Germinal center (tissue), 1 donor: ENCODE measurements around the gene CDK19.

Experiments
- DNase-seq: peaks from one replicate; pipeline ENCODE4 v3.0.0; 2012; ENCODE audit warnings: mixed read lengths, low spot score

Gene CDK19

GRCh38 chr6:110660066-110660655, 155.1 kb downstream of the CDK19 start:
- no peak for DNase-seq

GRCh38 chr6:110658631-110659211, 156.5 kb downstream of the CDK19 start:
- no peak for DNase-seq

GRCh38 chr6:110656492-110656891, 158.8 kb downstream of the CDK19 start:
- no peak for DNase-seq

GRCh38 chr6:110655821-110656220, 159.4 kb downstream of the CDK19 start:
- DNase-seq = no peak

- no peak for DNase-seq
These were observed 161.0 kb downstream of the CDK19 start for GRCh38 chr6:110654096-110654820.

- no peak for DNase-seq
These were observed 161.9 kb downstream of the CDK19 start for GRCh38 chr6:110653381-110653780.

GRCh38 chr6:110652520-110652919, 162.7 kb downstream of the CDK19 start:
- DNase-seq = no peak

GRCh38 chr6:110650755-110651154, 164.5 kb downstream of the CDK19 start:
- DNase-seq = no peak

GRCh38 chr6:110649704-110650103, 165.6 kb downstream of the CDK19 start:
- DNase-seq = no peak

GRCh38 chr6:110646951-110647910, 168.0 kb downstream of the CDK19 start:
- no peak for DNase-seq

- no peak for DNase-seq
These were observed 168.9 kb downstream of the CDK19 start for GRCh38 chr6:110646419-110646698.

GRCh38 chr6:110645685-110646418, 169.4 kb downstream of the CDK19 start:
- no peak for DNase-seq

- DNase-seq = no peak
These were observed 172.1 kb downstream of the CDK19 start for GRCh38 chr6:110643175-110643574.

GRCh38 chr6:110642711-110643110, 172.6 kb downstream of the CDK19 start:
- no peak for DNase-seq

- DNase-seq = no peak
These were observed 178.5 kb downstream of the CDK19 start for GRCh38 chr6:110636781-110637180.

- DNase-seq = peak; percentile 29
These were observed 180.2 kb downstream of the CDK19 start for GRCh38 chr6:110635096-110635495.

GRCh38 chr6:110633731-110634213, 181.5 kb downstream of the CDK19 start:
- no peak for DNase-seq

- DNase-seq = no peak
These were observed 186.1 kb downstream of the CDK19 start for GRCh38 chr6:110629153-110629552.

- no peak for DNase-seq
These were observed 186.9 kb downstream of the CDK19 start for GRCh38 chr6:110628330-110628729.

GRCh38 chr6:110626442-110626841, 188.8 kb downstream of the CDK19 start:
- DNase-seq = no peak

- no peak for DNase-seq
These were observed 189.4 kb downstream of the CDK19 start for GRCh38 chr6:110625883-110626282.
